OCI-LY3 (cell line): ENCODE measurements around the gene DAB1.

ENCODE experiments used
- H2AFZ ChIP-seq: fragments of 200-600, 300-600 bp; shearing (Covaris generic); 2 replicates; pipeline ENCODE4 v1.6.0; 2014; ENCODE audit warnings: antibody characterized with exemption, low read depth, low read length
- H3K27ac ChIP-seq: fragments of 200-600, 300-600 bp; sonication (generic); 2 replicates; pipeline ENCODE4 v1.5.1; 2014; ENCODE audit warnings: mild to moderate bottlenecking, low read length, moderate library complexity, mixed read lengths
- H3K27me3 ChIP-seq: fragments of 200-600, 300-600 bp; sonication (generic); 2 replicates; pipeline ENCODE4 v1.6.1; 2014; ENCODE audit warnings: low read depth, low read length, mixed read lengths
- H3K36me3 ChIP-seq: fragments of 200-600, 300-600 bp; sonication (generic); replicated peaks from 2 replicates; pipeline ENCODE3; 2014; ENCODE audit warnings: low read depth, low read length, mixed read lengths
- H3K4me1 ChIP-seq: fragments of 300-600, 200-600 bp; sonication (generic); 2 replicates; pipeline ENCODE4 v1.6.1; 2014; ENCODE audit warnings: low read length, mixed read lengths
- H3K4me2 ChIP-seq: fragments of 200-600, 300-600 bp; sonication (generic); 2 replicates; pipeline ENCODE4 v1.6.1; 2014; ENCODE audit warnings: low read length, mixed read lengths
- H3K4me3 ChIP-seq: fragments of 300-600, 200-600 bp; sonication (generic); 2 replicates; pipeline ENCODE4 v1.5.1; 2014; ENCODE audit warnings: antibody characterized with exemption, mild to moderate bottlenecking, low read length, moderate library complexity
- H3K79me2 ChIP-seq: fragments of 300-600, 200-600 bp; shearing (Covaris generic); 2 replicates; pipeline ENCODE4 v1.6.1; 2014; ENCODE audit warnings: mild to moderate bottlenecking, low read length, mixed read lengths
- H3K9ac ChIP-seq: fragments of 300-600, 200-600 bp; shearing (Covaris generic); 2 replicates; pipeline ENCODE4 v1.6.0; 2014; ENCODE audit warnings: mild to moderate bottlenecking, low read length, moderate library complexity
- H3K9me3 ChIP-seq: fragments of 200-600, 300-600 bp; shearing (Covaris generic); 2 replicates; pipeline ENCODE4 v1.6.1; 2014; ENCODE audit warnings: low read length, mixed read lengths; ENCODE audit not compliant: insufficient read depth
- H4K20me1 ChIP-seq: fragments of 200-600, 300-600 bp; sonication (generic); 2 replicates; pipeline ENCODE4 v1.6.1; 2016; ENCODE audit warnings: low read length, mixed read lengths; ENCODE audit not compliant: insufficient read depth
- CTCF ChIP-seq: fragments of 200-600, 300-600 bp; sonication (generic); IDR thresholded peaks from 2 replicates; pipeline ENCODE4 v1.5.1; 2014; ENCODE audit warnings: antibody characterized with exemption, low read length, low read depth
- EZH2phosphoT487 ChIP-seq: fragments of 200-600 bp; shearing (Covaris generic); IDR thresholded peaks from 2 replicates; pipeline ENCODE4 v1.6.1; 2018; ENCODE audit warnings: antibody characterized with exemption, mixed run types, low read depth

DAB1 gene

DNA sequence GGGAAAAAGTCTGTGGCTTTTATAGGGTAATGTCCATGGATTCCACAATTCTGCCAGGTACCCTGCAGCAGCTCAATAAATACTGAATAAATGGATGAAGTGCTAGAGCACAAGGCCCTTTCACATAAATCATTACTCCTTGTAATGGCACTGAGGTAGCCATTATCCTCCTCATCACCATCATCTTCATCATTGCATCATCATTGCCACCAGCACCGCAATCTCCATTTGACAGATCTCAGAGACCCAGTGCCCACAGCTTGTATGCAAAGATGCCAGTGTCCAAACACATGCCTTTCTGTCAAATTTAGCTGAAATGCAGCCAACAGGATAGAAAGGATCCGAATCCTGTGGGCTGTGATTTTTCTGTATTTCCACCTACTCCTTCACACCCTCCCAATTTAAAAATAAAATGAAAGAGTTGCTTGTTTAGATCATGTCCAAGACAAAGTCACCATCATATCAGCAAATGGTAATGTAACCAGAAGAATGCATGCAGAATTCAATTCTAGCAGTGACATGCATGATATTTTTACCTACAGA lies 17.4 kb downstream of the DAB1 start:
- H3K27me3 ChIP-seq, result no peaks in the 10 kb centered on the region
- H3K4me2 ChIP-seq, result no peak overlapping the region
- H3K4me1 ChIP-seq, result no peaks in the 10 kb centered on the region
- no peaks in the 10 kb centered on the region for H3K9me3 ChIP-seq
- no peak overlapping the region for H3K9ac ChIP-seq
- H3K4me3 ChIP-seq, result no peak overlapping the region
- no peaks in the 10 kb centered on the region for H3K79me2 ChIP-seq
- no peaks in the 10 kb centered on the region for H3K36me3 ChIP-seq
- no peak overlapping the region for H2AFZ ChIP-seq
- H4K20me1 ChIP-seq, result no peaks in the 10 kb centered on the region
- TF ChIP-seq EZH2phosphoT487 (no peak), CTCF (no peak)
- no peak overlapping the region for H3K27ac ChIP-seq

GRCh38 chr1:57404884-57405283 lies 19.0 kb downstream of the DAB1 start:
- H3K27ac ChIP-seq, result no peak overlapping the region
- no peaks in the 10 kb centered on the region for H3K4me1 ChIP-seq
- H3K9me3 ChIP-seq, result no peaks in the 10 kb centered on the region
- H3K79me2 ChIP-seq, result no peaks in the 10 kb centered on the region
- H4K20me1 ChIP-seq, result no peaks in the 10 kb centered on the region
- TF ChIP-seq CTCF, result no peak
- no peak for TF ChIP-seq EZH2phosphoT487
- H3K4me2 ChIP-seq, result no peak overlapping the region
- no peak overlapping the region for H3K4me3 ChIP-seq
- no peak overlapping the region for H2AFZ ChIP-seq
- H3K27me3 ChIP-seq, result no peaks in the 10 kb centered on the region
- no peak overlapping the region for H3K9ac ChIP-seq
- H3K36me3 ChIP-seq, result no peaks in the 10 kb centered on the region

DNA sequence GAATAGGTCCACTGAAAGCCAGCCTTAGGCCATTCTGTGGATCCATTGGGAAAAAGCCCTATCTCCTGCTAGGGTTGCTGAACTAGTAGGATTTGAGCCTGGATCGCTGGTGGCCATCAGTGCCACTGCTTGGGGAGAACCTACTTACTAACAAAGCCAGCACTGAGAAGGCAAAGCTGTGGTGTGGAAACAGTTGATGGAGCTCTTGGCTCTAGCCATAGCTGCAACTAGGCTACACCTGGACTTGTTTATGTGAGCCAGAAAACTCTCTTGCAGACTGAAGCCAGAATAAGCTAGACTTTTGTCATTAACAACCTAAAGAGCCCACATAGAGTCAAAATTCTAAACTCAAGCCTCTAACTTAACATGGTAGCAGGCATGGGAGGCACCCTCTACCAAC lies 20.7 kb downstream of the DAB1 start:
- H3K4me3 ChIP-seq, result no peak overlapping the region
- H3K27me3 ChIP-seq, result no peaks in the 10 kb centered on the region
- no peaks in the 10 kb centered on the region for H4K20me1 ChIP-seq
- H3K79me2 ChIP-seq, result no peaks in the 10 kb centered on the region
- no peak overlapping the region for H2AFZ ChIP-seq
- TF ChIP-seq EZH2phosphoT487 (no peak), CTCF (no peak)
- H3K9ac ChIP-seq, result no peak overlapping the region
- no peak overlapping the region for H3K4me2 ChIP-seq
- no peaks in the 10 kb centered on the region for H3K9me3 ChIP-seq
- no peaks in the 10 kb centered on the region for H3K36me3 ChIP-seq
- no peak overlapping the region for H3K27ac ChIP-seq
- H3K4me1 ChIP-seq, result no peaks in the 10 kb centered on the region

DNA sequence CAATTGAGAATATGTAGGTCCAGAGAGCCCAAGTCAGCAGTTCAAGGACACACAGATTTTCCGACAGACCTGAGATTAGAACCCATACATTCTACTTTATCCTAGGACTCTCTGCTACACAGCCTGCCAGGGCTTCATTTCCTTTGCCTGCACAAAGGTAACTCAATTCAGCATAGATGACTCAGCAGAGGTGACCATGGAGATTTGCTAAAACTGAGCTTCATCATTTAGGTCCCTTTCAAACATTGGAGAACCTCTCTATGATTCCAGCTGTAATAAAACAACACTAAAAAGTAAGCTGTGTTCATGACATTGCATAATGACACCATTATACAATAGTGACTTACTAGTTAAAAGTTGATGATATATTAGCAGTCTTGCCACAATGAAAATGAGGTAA lies 22.2 kb downstream of the DAB1 start:
- Histone ChIP-seq H3K4me3 (no peak overlapping the region), H3K4me1 (no peaks in the 10 kb centered on the region), H4K20me1 (no peaks in the 10 kb centered on the region), H3K36me3 (no peaks in the 10 kb centered on the region), H3K27me3 (no peaks in the 10 kb centered on the region), H3K9ac (no peak overlapping the region), H3K4me2 (no peak overlapping the region), H2AFZ (no peak overlapping the region), H3K79me2 (no peaks in the 10 kb centered on the region), H3K27ac (no peak overlapping the region), H3K9me3 (no peaks in the 10 kb centered on the region)
- no peak for TF ChIP-seq CTCF
